ENCODE results near the gene LRRC1. TPM values are rescaled to one million over a fixed set of nuclear protein-coding genes. Genes with fewer than 3 reads are reported as not detected.

The LRRC1 gene
- total RNA-seq, 1 donor from 2014 or later: 14.3 TPM

DNA sequence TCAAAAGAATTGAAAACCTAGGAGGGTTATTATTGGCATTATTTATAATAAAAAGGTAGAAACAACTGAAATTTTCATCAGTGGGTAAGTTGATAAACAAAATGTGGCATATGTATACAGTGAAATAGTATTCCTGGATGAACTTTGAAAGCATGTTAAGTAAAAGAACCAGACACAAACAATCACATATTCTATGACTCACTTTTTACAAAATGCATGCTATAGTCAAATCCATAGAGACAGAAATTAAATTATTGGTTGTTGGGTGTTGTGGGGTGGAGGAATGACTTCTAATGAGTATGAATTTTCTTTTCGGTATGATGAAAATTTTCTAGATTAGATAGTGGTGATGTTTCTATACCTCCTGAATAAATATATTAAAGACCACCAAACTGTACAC, 94.6 kb downstream of the LRRC1 start:
- TF ChIP-seq EZH2 (IDR thresholded peaks at IDR 0.05; ENCODE audit: insufficient read depth, low read length): no peak
- TF ChIP-seq, protein P1, sequence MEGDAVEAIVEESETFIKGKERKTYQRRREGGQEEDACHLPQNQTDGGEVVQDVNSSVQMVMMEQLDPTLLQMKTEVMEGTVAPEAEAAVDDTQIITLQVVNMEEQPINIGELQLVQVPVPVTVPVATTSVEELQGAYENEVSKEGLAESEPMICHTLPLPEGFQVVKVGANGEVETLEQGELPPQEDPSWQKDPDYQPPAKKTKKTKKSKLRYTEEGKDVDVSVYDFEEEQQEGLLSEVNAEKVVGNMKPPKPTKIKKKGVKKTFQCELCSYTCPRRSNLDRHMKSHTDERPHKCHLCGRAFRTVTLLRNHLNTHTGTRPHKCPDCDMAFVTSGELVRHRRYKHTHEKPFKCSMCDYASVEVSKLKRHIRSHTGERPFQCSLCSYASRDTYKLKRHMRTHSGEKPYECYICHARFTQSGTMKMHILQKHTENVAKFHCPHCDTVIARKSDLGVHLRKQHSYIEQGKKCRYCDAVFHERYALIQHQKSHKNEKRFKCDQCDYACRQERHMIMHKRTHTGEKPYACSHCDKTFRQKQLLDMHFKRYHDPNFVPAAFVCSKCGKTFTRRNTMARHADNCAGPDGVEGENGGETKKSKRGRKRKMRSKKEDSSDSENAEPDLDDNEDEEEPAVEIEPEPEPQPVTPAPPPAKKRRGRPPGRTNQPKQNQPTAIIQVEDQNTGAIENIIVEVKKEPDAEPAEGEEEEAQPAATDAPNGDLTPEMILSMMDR (IDR thresholded peaks at IDR 0.05; ENCODE audit: insufficient read depth, low read depth, low read length): no peak
- H3K9ac ChIP-seq (ENCODE audit: low read length): no peak overlapping the region
- Mint-ChIP-seq H3K4me3 (ENCODE audit: unreplicated experiment) (no peak overlapping the region), H3K27me3 (ENCODE audit: low read depth, unreplicated experiment) (no peaks in the 10 kb centered on the region), H3K27ac (ENCODE audit: unreplicated experiment) (no peak overlapping the region), H3K36me3 (ENCODE audit: low read depth, unreplicated experiment) (no peaks in the 10 kb centered on the region), H3K9me3 (ENCODE audit: unreplicated experiment) (no peaks in the 10 kb centered on the region), H3K4me1 (ENCODE audit: low read depth, unreplicated experiment) (peaks cover 23% of the 10 kb centered on the region)
- H3K36me3 ChIP-seq (ENCODE audit: insufficient read depth, low read length): no peaks in the 10 kb centered on the region
- H4K20me1 ChIP-seq (ENCODE audit: insufficient read depth, low read length): no peaks in the 10 kb centered on the region
- H3K79me2 ChIP-seq (ENCODE audit: insufficient read depth, low read length): no peaks in the 10 kb centered on the region
- no peak overlapping the region for H2AFZ ChIP-seq (ENCODE audit: low read depth, low read length)
- peaks cover 4% of the 10 kb centered on the region for H3K4me1 ChIP-seq (ENCODE audit: insufficient read depth, low read length)
- no peak overlapping the region for H3K27ac ChIP-seq (ENCODE audit: low read depth, low read length)
- H3K4me2 ChIP-seq (ENCODE audit: low read length): no peak overlapping the region
- FAIRE-seq: no peak
- H3K27me3 ChIP-seq (ENCODE audit: insufficient read depth, low read length): no peaks in the 10 kb centered on the region
- no peaks in the 10 kb centered on the region for H3K9me3 ChIP-seq (ENCODE audit: insufficient read depth, low read depth, low read length)
- no peak overlapping the region for H3K4me3 ChIP-seq (ENCODE audit: insufficient read depth, low read depth, low read length)
- DNase-seq (ENCODE audit: low read depth): no peak

GRCh38 chr6:53892707-53893106, 97.9 kb downstream of the LRRC1 start:
- Histone ChIP-seq H3K36me3 (ENCODE audit: insufficient read depth, low read length) (no peaks in the 10 kb centered on the region), H3K4me3 (ENCODE audit: insufficient read depth, low read depth, low read length) (no peak overlapping the region), H3K79me2 (ENCODE audit: insufficient read depth, low read length) (no peaks in the 10 kb centered on the region), H2AFZ (ENCODE audit: low read depth, low read length) (no peak overlapping the region), H3K9me3 (ENCODE audit: insufficient read depth, low read depth, low read length) (no peaks in the 10 kb centered on the region), H4K20me1 (ENCODE audit: insufficient read depth, low read length) (no peaks in the 10 kb centered on the region), H3K27ac (ENCODE audit: low read depth, low read length) (no peak overlapping the region), H3K9ac (ENCODE audit: low read length) (no peak overlapping the region), H3K4me2 (ENCODE audit: low read length) (no peak overlapping the region), H3K27me3 (ENCODE audit: insufficient read depth, low read length) (no peaks in the 10 kb centered on the region), H3K4me1 (ENCODE audit: insufficient read depth, low read length) (peaks cover 9% of the 10 kb centered on the region)
- H3K4me1 Mint-ChIP-seq (ENCODE audit: low read depth, unreplicated experiment): peaks cover 45% of the 10 kb centered on the region
- FAIRE-seq (no peak), DNase-seq (ENCODE audit: low read depth) (no peak)
- no peak overlapping the region for H3K4me3 Mint-ChIP-seq (ENCODE audit: unreplicated experiment)
- TF ChIP-seq EZH2 (IDR thresholded peaks at IDR 0.05; ENCODE audit: insufficient read depth, low read length): no peak
- TF ChIP-seq, protein P1 (IDR thresholded peaks at IDR 0.05; ENCODE audit: insufficient read depth, low read depth, low read length): no peak
- no peaks in the 10 kb centered on the region for H3K9me3 Mint-ChIP-seq (ENCODE audit: unreplicated experiment)
- H3K36me3 Mint-ChIP-seq (ENCODE audit: low read depth, unreplicated experiment): no peaks in the 10 kb centered on the region
- H3K27ac Mint-ChIP-seq (ENCODE audit: unreplicated experiment): no peak overlapping the region
- no peaks in the 10 kb centered on the region for H3K27me3 Mint-ChIP-seq (ENCODE audit: low read depth, unreplicated experiment)

GRCh38 chr6:53894091-53894490, 99.3 kb downstream of the LRRC1 start:
- Mint-ChIP-seq H3K27ac (ENCODE audit: unreplicated experiment) (peak overlapping the region; percentile 35), H3K36me3 (ENCODE audit: low read depth, unreplicated experiment) (no peaks in the 10 kb centered on the region), H3K9me3 (ENCODE audit: unreplicated experiment) (no peaks in the 10 kb centered on the region), H3K27me3 (ENCODE audit: low read depth, unreplicated experiment) (no peaks in the 10 kb centered on the region), H3K4me1 (ENCODE audit: low read depth, unreplicated experiment) (peaks cover 51% of the 10 kb centered on the region), H3K4me3 (ENCODE audit: unreplicated experiment) (no peak overlapping the region)
- TF ChIP-seq, protein P1 (IDR thresholded peaks at IDR 0.05; ENCODE audit: insufficient read depth, low read depth, low read length): no peak
- TF ChIP-seq EZH2 (IDR thresholded peaks at IDR 0.05; ENCODE audit: insufficient read depth, low read length): no peak
- no peaks in the 10 kb centered on the region for H4K20me1 ChIP-seq (ENCODE audit: insufficient read depth, low read length)
- H3K79me2 ChIP-seq (ENCODE audit: insufficient read depth, low read length): no peaks in the 10 kb centered on the region
- no peaks in the 10 kb centered on the region for H3K9me3 ChIP-seq (ENCODE audit: insufficient read depth, low read depth, low read length)
- peaks cover 7% of the 10 kb centered on the region for H3K4me1 ChIP-seq (ENCODE audit: insufficient read depth, low read length)
- H3K36me3 ChIP-seq (ENCODE audit: insufficient read depth, low read length): no peaks in the 10 kb centered on the region
- no peak overlapping the region for H3K9ac ChIP-seq (ENCODE audit: low read length)
- H3K27me3 ChIP-seq (ENCODE audit: insufficient read depth, low read length): no peaks in the 10 kb centered on the region
- H3K4me3 ChIP-seq (ENCODE audit: insufficient read depth, low read depth, low read length): no peak overlapping the region
- peak; percentile 36 for DNase-seq (ENCODE audit: low read depth)
- H3K4me2 ChIP-seq (ENCODE audit: low read length): no peak overlapping the region
- no peak for FAIRE-seq
- H3K27ac ChIP-seq (ENCODE audit: low read depth, low read length): no peak overlapping the region
- no peak overlapping the region for H2AFZ ChIP-seq (ENCODE audit: low read depth, low read length)

Measured in astrocyte (in vitro differentiated cells and primary cell).